CD4-positive, alpha-beta T cell treated with Interleukin-4 for 1 hour (primary cell): ENCODE results near the gene ERVFRD-1.

Source experiments
- DNase-seq, 2 donors: peaks; one replicate each; pipeline ENCODE4 v3.0.0-alpha.2; 2020 to 2022

ERVFRD-1 gene

DNA sequence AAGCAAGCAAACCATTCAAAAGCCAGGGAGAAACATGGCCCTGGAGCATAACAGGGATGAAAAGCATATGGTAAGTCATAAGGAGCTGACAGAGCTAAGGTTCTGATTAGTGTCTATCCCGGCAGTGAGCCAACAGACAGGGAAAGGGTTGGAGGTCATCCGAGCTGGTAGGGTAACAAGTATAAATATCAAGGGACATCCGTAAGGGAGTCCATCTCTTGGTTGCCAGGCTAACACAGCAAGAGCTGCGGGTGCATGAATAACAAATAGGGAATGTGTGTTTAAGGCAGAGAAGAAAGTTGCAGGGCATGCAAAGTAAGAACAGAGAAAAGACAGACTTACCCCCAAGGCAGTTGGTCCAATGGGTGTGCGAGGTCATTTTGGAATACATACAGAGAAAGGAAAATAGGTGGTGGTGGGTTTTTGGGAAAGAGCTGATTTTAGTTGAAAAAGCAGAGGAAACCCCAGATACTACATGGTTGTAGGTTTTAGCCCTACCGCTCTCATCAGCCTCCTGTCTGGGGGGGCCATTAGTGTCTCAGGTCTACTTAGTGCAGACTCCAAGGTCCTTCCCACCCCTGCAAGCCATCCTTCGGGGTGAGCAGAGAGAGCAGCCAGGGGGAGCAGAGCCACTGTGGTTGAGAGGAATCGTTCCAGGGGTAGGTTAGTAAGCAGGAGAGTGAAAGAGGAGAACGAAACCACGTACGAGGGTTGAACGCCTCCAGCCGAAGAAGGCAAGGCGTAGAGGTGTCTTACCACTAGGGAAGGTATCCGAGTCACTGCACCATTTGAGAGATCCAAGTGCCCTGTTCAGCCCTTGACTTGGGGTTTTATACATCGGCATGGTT is at the start of gene ERVFRD-1:
Gene ERVFRD-1, minus strand, starts transcription at position 805 of the 848 bp plus-strand sequence. CDS start 6,415 bp downstream, outside the sequence.
- no peak for DNase-seq

DNA sequence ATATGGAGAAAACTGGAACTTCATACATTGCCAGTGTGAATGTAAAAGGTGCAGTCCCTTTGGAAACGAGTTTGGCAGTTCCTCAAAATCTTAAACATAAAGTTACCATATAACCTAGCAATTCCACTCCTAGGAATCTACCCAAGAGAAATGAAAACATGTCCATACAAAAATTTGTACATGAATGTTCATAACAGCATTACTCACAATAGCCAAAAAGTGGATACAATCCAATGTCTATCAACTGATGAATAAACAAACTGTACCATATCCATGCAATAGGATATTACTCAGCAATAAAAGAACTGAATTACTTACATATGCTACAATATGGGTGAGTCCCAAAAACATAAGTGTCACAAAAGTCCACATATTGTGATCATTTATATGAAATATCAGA is 48.7 kb upstream of the ERVFRD-1 start:
- no peak for DNase-seq

- DNase-seq: no peak
These were observed 44.1 kb upstream of the ERVFRD-1 start for GRCh38 chr6:11155589-11155988.

- DNase-seq: no peak
These were observed 41.9 kb upstream of the ERVFRD-1 start for GRCh38 chr6:11153447-11153846.

DNA sequence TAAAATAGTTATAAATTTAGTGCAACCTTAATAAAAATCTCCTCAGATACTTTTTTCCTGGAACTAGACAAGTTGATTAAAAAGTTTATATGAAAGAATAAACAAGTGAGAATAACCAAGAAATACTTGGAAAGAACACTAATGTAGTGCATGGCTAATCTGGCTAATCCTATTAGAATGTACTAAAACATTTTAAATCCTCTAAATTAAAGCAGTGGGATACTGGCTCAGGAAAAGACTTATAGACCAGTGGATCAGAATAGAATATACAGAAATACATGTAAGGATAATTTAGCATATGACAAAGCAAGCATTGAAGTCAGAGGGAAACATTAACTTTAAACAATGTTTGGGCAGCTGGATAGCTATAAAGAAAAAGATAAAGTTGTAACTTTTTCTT is 41.1 kb upstream of the ERVFRD-1 start:
- DNase-seq: no peak

DNA sequence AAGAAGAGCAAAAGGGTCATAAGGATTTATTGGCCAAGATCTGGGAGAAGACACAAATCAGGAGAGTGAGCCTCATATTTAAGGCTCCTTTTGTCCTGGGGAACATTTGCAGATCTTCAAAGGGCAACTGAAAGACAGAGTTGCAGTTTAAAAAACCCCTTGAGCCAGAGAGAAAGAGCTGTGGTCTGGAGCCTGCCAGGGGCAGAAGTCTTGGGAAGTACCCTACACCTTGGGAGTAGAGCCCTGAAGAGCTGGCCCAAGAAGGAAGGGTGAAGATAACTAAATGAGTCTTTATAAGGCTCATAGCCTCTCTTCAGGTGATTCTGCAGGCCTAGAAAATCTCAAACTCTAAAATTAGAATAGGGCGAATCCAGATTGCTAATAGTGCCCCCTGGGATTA is 40.0 kb upstream of the ERVFRD-1 start:
- DNase-seq: no peak

DNA sequence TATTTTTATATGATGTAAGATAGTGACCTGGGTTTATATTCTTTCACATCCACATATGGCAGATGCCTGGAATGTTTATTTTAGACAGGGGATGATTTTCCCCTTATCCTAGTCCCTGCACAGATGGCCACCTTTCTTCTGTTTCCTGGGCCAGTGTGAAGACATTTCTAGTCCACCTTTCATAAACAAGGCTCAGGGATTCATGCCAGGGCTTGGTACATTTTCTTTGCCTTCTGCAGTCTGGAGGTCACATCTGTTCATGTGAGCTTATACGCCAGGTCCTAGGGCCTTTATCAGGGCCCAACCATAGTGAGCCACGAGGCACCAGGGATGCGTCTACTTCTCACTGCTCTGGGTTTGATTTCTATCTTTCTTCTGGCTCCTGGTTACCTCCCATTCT is 38.0 kb upstream of the ERVFRD-1 start:
- DNase-seq: no peak

GRCh38 chr6:11146117-11146826 is 34.7 kb upstream of the ERVFRD-1 start:
- DNase-seq: no peak

DNA sequence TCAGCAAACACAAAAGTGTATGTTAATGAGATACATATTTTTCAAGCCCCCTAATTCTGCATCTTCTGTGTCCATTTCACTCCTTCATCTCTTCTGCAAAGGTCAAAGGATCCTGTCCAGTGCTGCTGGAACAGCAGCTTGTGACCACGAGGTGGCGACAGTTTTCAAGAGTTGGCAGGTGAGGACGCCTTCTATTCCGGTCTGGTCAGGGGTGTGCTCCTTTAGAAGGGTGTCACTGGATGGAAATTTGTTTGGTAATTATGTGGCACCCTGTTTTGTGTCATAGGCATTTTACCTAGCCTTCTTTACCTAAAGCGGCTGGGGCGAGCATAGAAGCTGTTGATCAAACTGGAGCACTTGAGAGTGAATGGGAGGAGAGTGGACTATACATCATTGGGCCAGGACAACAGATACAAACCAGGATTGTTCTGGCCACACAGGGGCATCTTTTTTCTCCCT is 32.9 kb upstream of the ERVFRD-1 start:
- DNase-seq: peak; percentile 77

- peak in 1 of 2 donors; percentile 79 for DNase-seq
These were observed 32.2 kb upstream of the ERVFRD-1 start for GRCh38 chr6:11143394-11144371.

DNA sequence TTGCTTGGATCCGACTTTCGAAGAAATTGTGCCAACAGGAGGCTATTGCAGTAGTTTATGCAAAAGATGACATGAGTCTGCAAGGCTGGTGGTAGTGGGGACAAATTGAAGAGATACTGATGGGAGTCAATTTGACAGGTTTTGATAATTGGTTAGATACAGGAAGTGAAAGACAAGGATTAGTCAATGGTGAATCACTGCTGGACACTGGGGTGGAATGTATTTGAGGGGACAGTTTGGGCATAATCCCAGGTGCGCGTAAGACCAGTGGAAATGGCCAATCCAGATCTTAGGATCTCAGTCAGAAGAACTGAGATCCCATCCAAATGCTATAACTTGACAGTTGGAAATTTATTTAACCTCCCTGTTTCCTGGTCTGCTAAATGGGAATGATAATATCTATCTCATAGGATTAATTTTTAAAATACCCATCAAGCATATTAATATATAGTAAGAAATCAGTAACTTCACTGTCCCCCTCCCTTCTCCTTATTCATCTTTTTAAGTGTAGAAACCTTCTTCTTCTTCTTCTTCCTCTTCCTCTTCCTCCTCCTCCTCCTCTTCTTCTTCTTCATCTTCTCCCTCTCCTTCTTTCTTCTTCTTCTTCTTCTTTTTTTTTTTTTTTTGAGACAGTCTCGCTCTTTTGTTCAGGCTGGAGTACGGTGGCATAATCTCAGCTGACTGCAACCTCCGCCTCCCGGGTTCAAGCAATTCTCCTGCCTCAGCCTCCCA is 30.9 kb upstream of the ERVFRD-1 start:
- DNase-seq: no peak

- DNase-seq: no peak
These were observed 29.8 kb upstream of the ERVFRD-1 start for GRCh38 chr6:11141295-11141694.

- no peak for DNase-seq
These were observed 28.5 kb upstream of the ERVFRD-1 start for GRCh38 chr6:11140056-11140455.

- no peak for DNase-seq
These were observed 27.8 kb upstream of the ERVFRD-1 start for GRCh38 chr6:11139051-11139960.

DNA sequence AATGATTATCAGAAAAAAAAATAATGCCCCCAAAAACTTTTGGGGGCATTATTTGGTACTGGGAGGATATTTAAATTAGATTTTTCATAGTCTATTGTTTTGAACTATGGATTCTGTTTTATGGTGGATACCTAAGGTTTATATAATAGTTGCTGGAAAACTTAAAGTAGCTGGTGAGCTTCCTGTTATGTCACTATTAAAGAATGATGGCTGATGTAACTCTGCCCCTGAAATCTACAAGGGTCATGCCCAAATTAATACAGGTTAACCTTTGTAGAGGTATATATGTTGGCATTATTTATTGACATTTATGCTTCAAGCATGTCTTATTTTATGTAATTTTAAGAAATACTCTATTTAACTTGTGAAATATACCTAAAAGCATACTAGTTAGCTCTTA is 25.3 kb upstream of the ERVFRD-1 start:
- no peak for DNase-seq

- DNase-seq: no peak
These were observed 21.8 kb upstream of the ERVFRD-1 start for GRCh38 chr6:11133281-11133680.

DNA sequence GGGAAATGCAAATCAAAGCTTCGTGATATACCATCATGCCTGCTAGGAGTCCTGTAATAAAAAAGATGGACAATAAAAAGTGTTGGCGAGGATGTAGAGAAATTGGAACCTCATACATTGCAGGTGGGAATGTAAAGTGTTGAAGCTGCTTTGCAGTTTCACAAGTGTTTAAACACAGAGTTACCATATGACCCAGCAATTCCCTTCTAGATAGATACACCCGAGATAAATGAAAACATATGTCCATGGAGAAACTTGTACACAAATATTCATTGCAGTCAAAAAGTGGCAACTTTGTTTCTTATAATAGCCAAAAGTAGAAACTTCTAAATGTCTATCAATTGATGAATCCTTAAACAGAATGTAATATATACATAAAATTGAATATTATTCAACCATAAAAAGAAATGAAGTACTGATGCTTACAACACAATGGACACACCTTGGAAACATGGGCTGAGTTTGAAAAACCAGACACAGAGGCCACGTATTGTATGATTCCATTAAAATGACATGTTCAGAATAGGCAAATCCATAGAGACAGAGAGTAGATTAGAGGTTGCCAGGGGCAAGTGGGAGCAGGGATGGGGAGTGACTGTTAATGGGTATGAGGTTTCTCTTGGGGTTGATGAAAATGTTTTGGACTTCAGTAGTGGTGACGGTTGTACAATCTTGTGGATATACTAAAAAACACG is 20.8 kb upstream of the ERVFRD-1 start:
- DNase-seq: no peak

DNA sequence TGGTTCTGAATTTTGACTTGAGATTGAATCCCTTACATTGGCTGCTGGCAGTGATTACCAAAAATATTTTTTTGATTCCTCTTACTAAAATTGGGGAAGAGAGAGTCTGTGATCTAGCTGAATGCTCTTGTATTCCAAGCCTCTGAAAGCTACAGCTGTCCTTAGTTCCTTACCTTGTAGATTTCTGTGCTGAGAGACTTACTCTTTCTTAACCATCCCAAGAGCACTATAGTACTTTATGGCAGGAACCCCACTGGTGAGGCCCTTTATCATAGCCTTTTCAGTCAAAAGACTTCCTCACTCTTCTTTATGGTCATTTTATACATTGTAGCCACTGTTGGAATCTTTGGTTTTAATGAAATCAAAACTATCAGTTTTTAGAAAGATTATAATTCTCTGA is 19.1 kb upstream of the ERVFRD-1 start:
- no peak for DNase-seq

DNA sequence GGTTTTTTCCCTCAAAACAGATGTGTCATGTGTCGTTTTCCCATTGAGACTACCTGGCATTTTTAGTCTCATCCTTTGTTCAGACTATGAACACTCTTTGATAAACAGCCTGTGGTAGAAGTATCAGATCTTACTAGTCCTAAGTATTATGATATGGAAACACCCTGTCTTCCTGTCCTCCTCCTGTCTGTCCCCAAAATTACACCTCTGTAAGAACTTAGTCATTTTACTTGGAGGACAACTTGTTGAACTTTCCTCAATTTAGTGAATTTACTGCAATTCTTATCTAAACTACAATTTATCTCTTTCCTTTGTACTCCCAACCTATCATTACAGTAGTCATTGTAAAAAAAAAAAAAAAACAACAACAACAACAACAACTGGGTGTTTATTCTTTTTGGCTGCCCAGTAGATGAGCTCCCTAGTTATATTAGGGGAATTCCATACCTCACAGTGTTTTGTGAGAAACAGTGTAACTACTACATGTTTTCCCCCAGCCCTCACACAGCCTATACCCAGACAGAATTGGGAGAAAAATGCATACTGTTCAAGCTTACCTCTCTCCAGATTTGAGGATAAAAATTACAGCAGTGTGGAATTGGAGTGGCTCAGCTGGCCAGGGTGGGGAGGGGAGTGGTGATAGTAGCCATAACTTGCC is 18.5 kb upstream of the ERVFRD-1 start:
- DNase-seq: no peak

GRCh38 chr6:11128608-11129007 is 17.1 kb upstream of the ERVFRD-1 start:
- no peak for DNase-seq
